ENCODE measurements around the gene NIM1K. TPM values are rescaled to one million over a fixed set of nuclear protein-coding genes. Genes with fewer than 3 reads are reported as not detected.

Gene NIM1K
- total RNA-seq, 1 experiment from 2014 or later, result 0.07 TPM

DNA sequence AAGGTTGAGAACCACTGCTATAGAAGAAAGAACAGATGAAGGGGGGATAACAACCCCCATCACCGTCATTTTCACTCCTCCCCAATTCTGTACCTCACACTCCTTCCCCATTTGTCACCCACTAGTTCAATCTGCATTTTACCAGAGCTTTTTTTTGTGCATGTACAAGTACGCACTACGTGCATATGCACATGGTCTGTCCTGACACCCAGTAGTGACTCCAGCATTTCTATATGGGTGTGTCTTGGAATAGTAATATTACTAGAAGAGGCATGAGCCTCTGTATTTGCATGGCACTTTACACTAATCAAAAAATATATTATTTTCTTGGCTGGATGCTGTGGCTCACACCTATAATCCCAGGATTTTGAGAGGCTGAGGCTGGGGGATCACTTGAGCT lies 38.7 kb downstream of the NIM1K start (continued):
- TF ChIP-seq, protein P1, sequence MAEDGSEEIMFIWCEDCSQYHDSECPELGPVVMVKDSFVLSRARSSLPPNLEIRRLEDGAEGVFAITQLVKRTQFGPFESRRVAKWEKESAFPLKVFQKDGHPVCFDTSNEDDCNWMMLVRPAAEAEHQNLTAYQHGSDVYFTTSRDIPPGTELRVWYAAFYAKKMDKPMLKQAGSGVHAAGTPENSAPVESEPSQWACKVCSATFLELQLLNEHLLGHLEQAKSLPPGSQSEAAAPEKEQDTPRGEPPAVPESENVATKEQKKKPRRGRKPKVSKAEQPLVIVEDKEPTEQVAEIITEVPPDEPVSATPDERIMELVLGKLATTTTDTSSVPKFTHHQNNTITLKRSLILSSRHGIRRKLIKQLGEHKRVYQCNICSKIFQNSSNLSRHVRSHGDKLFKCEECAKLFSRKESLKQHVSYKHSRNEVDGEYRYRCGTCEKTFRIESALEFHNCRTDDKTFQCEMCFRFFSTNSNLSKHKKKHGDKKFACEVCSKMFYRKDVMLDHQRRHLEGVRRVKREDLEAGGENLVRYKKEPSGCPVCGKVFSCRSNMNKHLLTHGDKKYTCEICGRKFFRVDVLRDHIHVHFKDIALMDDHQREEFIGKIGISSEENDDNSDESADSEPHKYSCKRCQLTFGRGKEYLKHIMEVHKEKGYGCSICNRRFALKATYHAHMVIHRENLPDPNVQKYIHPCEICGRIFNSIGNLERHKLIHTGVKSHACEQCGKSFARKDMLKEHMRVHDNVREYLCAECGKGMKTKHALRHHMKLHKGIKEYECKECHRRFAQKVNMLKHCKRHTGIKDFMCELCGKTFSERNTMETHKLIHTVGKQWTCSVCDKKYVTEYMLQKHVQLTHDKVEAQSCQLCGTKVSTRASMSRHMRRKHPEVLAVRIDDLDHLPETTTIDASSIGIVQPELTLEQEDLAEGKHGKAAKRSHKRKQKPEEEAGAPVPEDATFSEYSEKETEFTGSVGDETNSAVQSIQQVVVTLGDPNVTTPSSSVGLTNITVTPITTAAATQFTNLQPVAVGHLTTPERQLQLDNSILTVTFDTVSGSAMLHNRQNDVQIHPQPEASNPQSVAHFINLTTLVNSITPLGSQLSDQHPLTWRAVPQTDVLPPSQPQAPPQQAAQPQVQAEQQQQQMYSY (CRISPR knock-in tag; IDR thresholded peaks at IDR 0.05), result no peak
- TF ChIP-seq, protein P2, sequence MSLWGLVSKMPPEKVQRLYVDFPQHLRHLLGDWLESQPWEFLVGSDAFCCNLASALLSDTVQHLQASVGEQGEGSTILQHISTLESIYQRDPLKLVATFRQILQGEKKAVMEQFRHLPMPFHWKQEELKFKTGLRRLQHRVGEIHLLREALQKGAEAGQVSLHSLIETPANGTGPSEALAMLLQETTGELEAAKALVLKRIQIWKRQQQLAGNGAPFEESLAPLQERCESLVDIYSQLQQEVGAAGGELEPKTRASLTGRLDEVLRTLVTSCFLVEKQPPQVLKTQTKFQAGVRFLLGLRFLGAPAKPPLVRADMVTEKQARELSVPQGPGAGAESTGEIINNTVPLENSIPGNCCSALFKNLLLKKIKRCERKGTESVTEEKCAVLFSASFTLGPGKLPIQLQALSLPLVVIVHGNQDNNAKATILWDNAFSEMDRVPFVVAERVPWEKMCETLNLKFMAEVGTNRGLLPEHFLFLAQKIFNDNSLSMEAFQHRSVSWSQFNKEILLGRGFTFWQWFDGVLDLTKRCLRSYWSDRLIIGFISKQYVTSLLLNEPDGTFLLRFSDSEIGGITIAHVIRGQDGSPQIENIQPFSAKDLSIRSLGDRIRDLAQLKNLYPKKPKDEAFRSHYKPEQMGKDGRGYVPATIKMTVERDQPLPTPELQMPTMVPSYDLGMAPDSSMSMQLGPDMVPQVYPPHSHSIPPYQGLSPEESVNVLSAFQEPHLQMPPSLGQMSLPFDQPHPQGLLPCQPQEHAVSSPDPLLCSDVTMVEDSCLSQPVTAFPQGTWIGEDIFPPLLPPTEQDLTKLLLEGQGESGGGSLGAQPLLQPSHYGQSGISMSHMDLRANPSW (CRISPR knock-in tag; conservative IDR thresholded peaks at IDR 0.05; ENCODE audit: low read depth), result no peak
- no peak for TF ChIP-seq ZNF396 (CRISPR knock-in tag; IDR thresholded peaks at IDR 0.05; ENCODE audit: borderline replicate concordance)

- peak; percentile 29 for DNase-seq (ENCODE audit: low spot score)
- no peak for ATAC-seq
- POLR2A ChIA-PET, result no interaction called here
- H3K4me3 Mint-ChIP-seq, result no peak overlapping the region
- CTCF ChIA-PET, result interaction anchor here (0.6 to 1.1 kb wide), 7 partner anchors 45 to 252 kb away, joined by 3 to 4 read pairs (median 3); partner anchors contain the start of genes HMGCS1, TMEM267 and ZNF131
- H3K36me3 Mint-ChIP-seq, result no peaks in the 10 kb centered on the region
- no peak overlapping the region for H3K27ac Mint-ChIP-seq
- TF ChIP-seq CTCF (IDR thresholded peaks at IDR 0.05) (peak; percentile 39; the same call in 1 of the 2 replicates), NR1H2 (CRISPR knock-in tag; IDR thresholded peaks at IDR 0.05) (no peak)
- no peaks in the 10 kb centered on the region for H3K4me1 Mint-ChIP-seq
- no peaks in the 10 kb centered on the region for H3K27me3 Mint-ChIP-seq (ENCODE audit: low read depth)
- no peaks in the 10 kb centered on the region for H3K9me3 Mint-ChIP-seq
These were observed 40.0 kb downstream of the NIM1K start for GRCh38 chr5:43231977-43232376.

DNA sequence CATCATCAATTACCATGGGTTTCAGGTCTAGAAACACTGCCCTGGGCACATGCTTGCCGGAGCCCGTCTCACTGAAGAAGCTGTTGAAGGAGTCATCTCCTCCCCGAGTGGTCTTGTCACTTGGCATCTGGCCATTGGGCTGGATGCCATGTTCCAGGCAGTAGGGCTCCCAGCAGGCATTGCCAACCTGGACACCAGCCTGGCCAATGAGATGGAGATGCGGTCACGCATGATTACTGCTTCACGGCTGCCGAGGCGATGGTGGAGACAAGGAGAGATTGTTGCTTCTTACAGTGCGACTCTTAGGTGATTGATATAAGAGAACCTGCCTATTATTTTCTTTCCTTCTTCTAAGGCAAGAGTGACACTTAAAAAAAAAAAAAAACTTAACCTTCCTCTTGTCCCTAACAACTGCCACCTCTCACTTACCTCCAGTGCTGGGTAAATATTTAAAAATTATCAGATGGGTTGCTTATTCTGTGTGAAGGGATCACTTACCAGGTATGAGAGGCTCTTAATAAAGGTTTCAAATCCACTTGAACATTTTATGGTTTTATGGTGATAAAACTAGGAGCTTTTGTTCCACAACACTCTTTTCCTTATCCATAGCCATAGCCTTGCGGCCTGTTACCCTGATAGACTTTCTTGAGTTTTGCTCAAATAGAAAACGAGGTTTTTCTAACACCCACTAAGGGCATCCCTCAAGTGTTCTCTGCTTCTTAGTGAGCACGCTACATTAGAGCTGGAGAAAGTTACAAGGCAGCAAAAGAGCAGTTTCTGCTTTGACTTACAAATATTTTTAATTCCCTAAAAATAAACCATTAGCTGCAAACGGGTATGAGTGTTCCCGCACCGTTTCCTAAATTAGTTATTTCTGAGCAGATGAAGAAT lies 41.2 kb downstream of the NIM1K start:
- ATAC-seq, result no peak
- no peak overlapping the region for H3K4me3 Mint-ChIP-seq
- H3K36me3 Mint-ChIP-seq, result no peaks in the 10 kb centered on the region
- no peaks in the 10 kb centered on the region for H3K4me1 Mint-ChIP-seq
- no peaks in the 10 kb centered on the region for H3K27me3 Mint-ChIP-seq (ENCODE audit: low read depth)
- DNase-seq (ENCODE audit: low spot score), result no peak
- H3K9me3 Mint-ChIP-seq, result no peaks in the 10 kb centered on the region
- H3K27ac Mint-ChIP-seq, result no peak overlapping the region
- ChIA-PET CTCF (interaction anchor here (0.8 to 1.6 kb wide), 2 partner anchors 157 to 251 kb away, joined by 3 to 5 read pairs; no protein-coding TSS in a partner anchor), POLR2A (no interaction called here)
- TF ChIP-seq ZNF532 (CRISPR knock-in tag; IDR thresholded peaks at IDR 0.05; ENCODE audit: borderline replicate concordance), result no peak
- TF ChIP-seq, protein P3, sequence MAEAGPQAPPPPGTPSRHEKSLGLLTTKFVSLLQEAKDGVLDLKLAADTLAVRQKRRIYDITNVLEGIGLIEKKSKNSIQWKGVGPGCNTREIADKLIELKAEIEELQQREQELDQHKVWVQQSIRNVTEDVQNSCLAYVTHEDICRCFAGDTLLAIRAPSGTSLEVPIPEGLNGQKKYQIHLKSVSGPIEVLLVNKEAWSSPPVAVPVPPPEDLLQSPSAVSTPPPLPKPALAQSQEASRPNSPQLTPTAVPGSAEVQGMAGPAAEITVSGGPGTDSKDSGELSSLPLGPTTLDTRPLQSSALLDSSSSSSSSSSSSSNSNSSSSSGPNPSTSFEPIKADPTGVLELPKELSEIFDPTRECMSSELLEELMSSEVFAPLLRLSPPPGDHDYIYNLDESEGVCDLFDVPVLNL (CRISPR knock-in tag; IDR thresholded peaks at IDR 0.05; ENCODE audit: borderline replicate concordance, low read depth), result no peak
- TF ChIP-seq GTF2I (CRISPR knock-in tag; conservative IDR thresholded peaks at IDR 0.05), result no peak
- no peak for TF ChIP-seq HMGA2 (CRISPR knock-in tag; IDR thresholded peaks at IDR 0.05)
- TF ChIP-seq, protein P4, sequence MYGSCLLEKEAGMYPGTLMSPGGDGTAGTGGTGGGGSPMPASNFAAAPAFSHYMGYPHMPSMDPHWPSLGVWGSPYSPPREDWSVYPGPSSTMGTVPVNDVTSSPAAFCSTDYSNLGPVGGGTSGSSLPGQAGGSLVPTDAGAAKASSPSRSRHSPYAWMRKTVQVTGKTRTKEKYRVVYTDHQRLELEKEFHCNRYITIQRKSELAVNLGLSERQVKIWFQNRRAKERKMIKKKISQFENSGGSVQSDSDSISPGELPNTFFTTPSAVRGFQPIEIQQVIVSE (CRISPR knock-in tag; IDR thresholded peaks at IDR 0.05; ENCODE audit: borderline replicate concordance), result no peak
- no peak for TF ChIP-seq EMX1 (CRISPR knock-in tag; IDR thresholded peaks at IDR 0.05)
- TF ChIP-seq TEAD4 (CRISPR knock-in tag; IDR thresholded peaks at IDR 0.05), result no peak
- TF ChIP-seq, protein P5, sequence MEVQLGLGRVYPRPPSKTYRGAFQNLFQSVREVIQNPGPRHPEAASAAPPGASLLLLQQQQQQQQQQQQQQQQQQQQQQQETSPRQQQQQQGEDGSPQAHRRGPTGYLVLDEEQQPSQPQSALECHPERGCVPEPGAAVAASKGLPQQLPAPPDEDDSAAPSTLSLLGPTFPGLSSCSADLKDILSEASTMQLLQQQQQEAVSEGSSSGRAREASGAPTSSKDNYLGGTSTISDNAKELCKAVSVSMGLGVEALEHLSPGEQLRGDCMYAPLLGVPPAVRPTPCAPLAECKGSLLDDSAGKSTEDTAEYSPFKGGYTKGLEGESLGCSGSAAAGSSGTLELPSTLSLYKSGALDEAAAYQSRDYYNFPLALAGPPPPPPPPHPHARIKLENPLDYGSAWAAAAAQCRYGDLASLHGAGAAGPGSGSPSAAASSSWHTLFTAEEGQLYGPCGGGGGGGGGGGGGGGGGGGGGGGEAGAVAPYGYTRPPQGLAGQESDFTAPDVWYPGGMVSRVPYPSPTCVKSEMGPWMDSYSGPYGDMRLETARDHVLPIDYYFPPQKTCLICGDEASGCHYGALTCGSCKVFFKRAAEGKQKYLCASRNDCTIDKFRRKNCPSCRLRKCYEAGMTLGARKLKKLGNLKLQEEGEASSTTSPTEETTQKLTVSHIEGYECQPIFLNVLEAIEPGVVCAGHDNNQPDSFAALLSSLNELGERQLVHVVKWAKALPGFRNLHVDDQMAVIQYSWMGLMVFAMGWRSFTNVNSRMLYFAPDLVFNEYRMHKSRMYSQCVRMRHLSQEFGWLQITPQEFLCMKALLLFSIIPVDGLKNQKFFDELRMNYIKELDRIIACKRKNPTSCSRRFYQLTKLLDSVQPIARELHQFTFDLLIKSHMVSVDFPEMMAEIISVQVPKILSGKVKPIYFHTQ (CRISPR knock-in tag; IDR thresholded peaks at IDR 0.05), result no peak
